ENCODE results near the gene BTG2.

The BTG2 gene

DNA sequence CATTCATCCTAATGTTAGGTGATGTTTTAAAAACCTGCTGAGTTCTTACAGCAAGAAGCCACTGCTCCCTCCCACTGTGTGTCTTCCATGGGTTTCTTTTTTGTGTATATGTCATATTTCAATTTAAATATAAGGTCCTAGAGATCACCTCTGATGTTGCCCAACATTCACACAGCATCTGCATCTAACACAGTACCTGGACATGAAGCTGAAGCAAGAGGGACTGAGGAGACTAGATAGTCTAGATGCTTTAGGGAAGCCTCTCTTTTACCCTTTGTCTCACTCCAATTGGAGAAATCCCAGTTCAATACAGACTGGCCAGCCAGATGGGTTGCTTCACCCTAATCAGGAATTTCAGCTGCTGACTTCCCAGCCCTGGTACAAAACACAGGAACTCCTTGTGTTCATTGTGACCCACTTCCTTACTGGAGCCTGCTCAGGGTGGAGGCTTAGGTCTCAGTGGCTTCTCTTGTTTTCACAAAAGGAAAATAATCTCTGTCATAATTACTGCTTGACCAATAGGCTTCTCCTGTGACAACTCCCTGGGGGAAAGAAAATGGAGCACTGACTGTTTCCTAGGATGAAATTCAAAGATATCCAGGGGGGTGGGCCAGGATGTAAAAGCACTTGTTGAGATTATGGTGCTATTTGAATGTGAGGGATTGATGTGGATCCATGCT is 17.3 kb downstream of the BTG2 start:
- ChIA-PET CTCF (interaction anchor here (1.2 kb wide), 1 partner anchor 50 kb away, joined by 6 read pairs; no protein-coding TSS in a partner anchor), POLR2A (ENCODE audit: low non-redundant PET) (no interaction called here)
- TF ChIP-seq CTCF (conservative IDR thresholded peaks at IDR 0.05; ENCODE audit: low read depth): no peak
- DNase-seq (ENCODE audit: low spot score): no peak
- no peak overlapping the region for H3K27ac ChIP-seq

DNA sequence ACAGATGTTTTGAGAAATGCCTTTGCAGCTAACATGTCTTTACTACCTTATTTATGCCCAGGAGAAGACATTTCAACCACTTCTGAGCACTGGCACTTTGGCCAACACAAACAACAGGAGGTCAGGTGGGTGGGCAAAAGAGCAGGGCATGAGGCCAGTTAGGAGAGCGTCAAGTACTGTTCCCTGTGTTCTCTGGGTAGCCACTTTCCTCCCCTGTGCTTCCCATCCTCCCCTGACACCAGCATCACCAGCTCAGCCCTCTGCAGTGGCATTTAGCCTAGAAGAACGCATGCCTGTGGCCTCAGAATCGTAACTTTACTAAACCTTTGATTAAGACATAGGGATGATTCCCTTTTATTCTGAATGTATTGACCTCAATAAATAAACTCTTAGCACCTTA is 18.3 kb downstream of the BTG2 start:
- no peak overlapping the region for H3K27ac ChIP-seq
- ChIA-PET CTCF (interaction anchor here (0.7 to 4.7 kb wide), 3 partner anchors 17 to 56 kb away, joined by 3 to 40 read pairs (median 6); no protein-coding TSS in a partner anchor), POLR2A (ENCODE audit: low non-redundant PET) (no interaction called here)
- TF ChIP-seq CTCF (conservative IDR thresholded peaks at IDR 0.05; ENCODE audit: low read depth): no peak
- no peak for DNase-seq (ENCODE audit: low spot score)

- CTCF ChIA-PET: interaction anchor here (0.6 to 4.7 kb wide), 5 partner anchors 14 to 1177 kb away, joined by 3 to 40 read pairs (median 3); no protein-coding TSS in a partner anchor
- no peak overlapping the region for H3K27ac ChIP-seq
- POLR2A ChIA-PET (ENCODE audit: low non-redundant PET): no interaction called here
- no peak for DNase-seq (ENCODE audit: low spot score)
- no peak for TF ChIP-seq CTCF (conservative IDR thresholded peaks at IDR 0.05; ENCODE audit: low read depth)
Observed at GRCh38 chr1:203324105-203325025, 19.0 kb downstream of the BTG2 start.

DNA sequence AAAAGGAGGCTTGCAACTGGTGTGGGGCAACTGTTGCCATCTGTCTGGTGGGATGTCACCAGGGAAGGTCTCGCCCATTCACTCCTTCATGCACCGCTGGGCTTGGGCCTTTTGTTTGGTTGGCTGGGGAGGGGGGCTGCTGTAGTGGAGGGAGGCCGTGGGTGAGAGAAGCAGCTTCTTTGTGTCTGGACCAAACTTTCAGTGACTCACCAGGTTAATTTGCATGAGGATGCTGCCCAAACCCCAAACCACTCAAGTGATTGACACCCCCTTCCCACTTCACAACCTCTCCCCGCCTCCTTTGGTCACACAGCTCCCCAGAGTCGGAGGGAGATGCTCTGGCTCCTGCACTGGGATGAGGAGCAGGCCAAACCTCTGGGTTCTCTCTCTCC is 19.7 kb downstream of the BTG2 start:
- ChIA-PET POLR2A (ENCODE audit: low non-redundant PET) (no interaction called here), CTCF (interaction anchor here (0.6 to 4.7 kb wide), 6 partner anchors 8 to 1816 kb away, joined by 3 to 40 read pairs (median 4); no protein-coding TSS in a partner anchor)
- no peak overlapping the region; the same call in 1 of the 2 replicates for H3K27ac ChIP-seq
- TF ChIP-seq CTCF (conservative IDR thresholded peaks at IDR 0.05; ENCODE audit: low read depth): no peak
- no peak for DNase-seq (ENCODE audit: low spot score)

DNA sequence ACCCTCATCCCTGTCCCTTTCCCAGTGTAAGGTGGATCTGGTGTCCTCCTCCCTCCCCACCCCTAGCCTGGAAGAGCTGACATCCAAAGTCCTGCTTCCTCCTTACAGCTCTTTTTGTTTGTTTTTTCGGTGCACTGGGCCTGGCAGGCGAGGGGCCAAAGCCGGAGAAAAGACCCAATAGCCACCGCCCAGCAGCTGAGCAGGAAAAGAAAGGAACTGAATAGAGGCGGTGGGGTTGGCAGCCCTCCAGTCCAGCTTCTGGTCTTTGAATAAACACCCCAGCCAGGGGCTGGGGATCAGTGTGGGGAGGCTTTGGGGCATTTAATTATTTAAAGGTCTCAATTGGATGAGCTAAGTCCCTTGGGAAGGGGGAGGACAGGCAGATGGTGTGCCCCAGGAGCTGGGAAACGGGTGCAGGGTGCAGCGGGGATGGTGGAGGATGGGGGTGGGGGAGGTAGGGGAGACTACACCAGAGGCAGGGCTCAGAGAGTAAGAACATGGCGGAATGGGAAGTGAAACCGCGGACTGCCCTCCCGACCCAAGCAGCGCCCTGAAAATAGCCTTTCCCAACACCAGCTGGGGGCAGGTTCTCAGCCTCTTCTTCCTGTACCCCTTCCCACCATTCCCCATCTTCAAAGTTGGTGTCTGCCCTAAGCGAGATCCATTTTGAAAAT is 20.2 kb downstream of the BTG2 start:
- TF ChIP-seq CTCF (conservative IDR thresholded peaks at IDR 0.05; ENCODE audit: low read depth): no peak
- ChIA-PET CTCF (interaction anchor here (0.6 to 4.7 kb wide), 8 partner anchors 8 to 1816 kb away, joined by 3 to 40 read pairs (median 4); no protein-coding TSS in a partner anchor), POLR2A (ENCODE audit: low non-redundant PET) (no interaction called here)
- no peak overlapping the region; the same call in 1 of the 2 replicates for H3K27ac ChIP-seq
- DNase-seq (ENCODE audit: low spot score): no peak

All from RWPE1 (cell line).